GM18507 (cell line): ENCODE results near the gene CYB5R2.
"Not testable (repeated sequence)": the region's sequence is repeated elsewhere in the genome, so short reads cannot be mapped to it uniquely, and the experiment has no call there.

ENCODE experiments used
- DNase-seq: peaks from one replicate; pipeline ENCODE4 v3.0.0; 2011; ENCODE audit warnings: low read depth; ENCODE audit not compliant: insufficient read length; ENCODE audit errors: extremely low spot score
- FAIRE-seq: peaks from 2 replicates; lab custom pipeline; 2011; peaks lifted over from hg19 to GRCh38; lab: Jason Lieb, UNC

Gene CYB5R2

DNA sequence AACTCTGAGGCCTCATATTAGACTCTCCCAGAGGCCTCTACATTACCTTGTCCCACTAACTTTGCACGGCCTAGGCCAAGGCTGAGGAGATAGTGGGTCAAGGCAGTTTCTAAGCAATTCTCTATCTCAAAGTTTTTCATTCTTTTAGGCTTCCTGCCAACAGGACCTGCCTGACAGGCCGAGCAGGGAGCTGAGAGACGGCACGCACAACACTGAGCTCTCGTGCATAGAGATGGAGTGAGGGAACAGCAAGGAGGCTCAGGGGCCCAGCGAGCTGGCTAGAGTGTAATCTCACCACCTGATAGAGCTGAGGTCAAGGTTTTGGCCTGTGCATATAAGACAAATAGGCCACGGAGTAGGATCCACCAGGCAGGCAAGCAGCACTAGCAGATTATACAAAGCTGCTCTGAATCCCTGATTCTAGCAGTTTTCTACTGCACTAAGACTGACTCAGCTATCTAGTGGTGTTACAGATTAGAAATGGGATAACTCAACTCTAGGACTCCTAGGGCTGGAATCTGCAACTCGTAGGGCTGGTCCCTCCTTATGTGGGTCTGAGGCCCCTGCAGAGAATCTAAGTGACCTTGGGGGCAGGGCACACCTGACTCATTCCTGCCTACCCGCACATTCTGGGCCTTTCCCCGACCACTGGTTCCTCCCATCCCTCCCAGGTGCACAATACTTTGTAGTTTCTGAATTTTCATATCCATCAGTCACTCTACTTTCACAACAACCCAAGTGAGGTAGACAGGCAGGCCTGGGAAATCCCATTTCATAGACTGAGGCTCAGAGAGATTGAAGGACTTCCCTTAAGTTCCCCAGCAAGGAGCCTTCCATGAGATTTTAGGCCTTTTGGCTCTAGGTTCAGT is 1.7 kb downstream of the CYB5R2 start:
- FAIRE-seq (peak; percentile 51), DNase-seq (no peak)

DNA sequence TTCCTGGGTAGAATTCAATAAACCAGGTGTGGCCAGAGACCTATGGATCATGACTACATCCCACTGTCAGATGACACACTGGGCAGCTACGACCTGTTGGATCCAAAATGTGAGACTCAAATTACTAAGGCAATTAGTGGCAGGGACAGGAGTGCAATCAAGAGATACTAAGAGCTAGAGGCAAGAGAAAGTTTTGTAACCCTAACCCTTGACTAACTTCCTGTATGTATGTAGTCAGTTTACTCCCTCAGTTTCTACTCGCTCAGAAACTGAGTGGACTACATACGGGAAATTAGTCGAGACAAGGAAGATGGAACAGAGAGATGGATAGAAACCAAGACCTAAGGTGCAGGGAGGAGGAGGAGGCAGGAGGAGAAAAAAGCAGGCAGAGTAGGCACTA is 2.7 kb downstream of the CYB5R2 start:
- FAIRE-seq (no peak), DNase-seq (no peak)

DNA sequence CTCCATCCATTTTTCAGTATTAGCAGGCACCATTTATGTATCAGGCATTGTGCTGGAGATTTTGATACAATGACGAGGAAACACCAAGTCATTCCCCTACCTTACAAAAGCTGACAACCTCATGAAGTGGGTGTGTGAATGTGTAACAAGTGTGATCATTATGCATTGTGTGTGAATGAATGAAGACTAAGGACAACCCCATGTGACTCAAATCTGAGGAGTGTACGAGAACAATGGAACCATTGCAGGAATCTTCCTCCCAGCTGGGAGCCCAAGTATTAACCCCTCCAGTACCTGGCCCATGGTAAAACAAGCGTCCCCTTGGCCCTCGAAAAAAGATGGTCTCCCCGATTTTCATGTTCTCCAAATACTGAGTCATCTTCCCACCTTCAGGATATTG is 4.4 kb downstream of the CYB5R2 start:
- DNase-seq, result no peak
- FAIRE-seq, result no peak

DNA sequence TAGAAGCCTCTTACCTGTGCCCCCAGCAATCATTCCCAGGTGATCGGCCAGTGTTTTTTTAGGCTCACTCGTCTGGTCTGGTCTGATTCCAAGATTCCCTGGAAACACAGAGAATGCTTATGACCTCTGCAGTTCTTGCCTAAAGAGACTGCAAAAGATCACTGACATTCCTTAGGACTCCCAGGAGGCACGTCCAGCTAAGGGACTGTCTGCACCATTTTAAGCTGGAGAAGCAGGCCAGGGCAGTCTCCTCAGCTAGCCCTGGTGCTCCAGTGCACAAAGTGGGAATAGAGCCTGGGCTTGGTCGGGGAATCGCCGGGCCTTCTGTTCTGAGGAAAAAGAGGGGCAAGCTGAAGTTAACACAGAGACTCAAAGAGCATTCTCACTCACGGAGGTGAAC is 4.8 kb downstream of the CYB5R2 start:
- no peak for FAIRE-seq
- no peak for DNase-seq

DNA sequence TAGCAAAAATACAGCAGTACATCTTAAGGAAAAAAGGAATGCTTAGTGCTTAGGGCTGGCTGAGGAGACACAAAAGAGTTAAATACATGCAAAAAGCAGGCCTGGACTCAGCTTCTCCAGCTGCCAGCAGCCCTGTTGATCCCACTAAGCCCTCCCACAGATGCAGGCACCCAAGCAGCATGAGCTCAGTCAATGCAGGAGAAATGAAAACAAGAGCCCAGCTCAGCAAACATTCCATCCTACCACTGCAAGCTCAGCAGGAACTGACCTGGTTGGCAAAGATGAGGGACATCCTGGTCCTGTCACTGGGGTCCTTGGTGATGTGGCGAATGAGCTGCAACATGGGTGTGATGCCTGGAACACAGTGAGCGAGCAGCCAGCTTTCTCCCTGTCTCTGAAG is 5.8 kb downstream of the CYB5R2 start:
- no peak for FAIRE-seq
- no peak for DNase-seq

DNA sequence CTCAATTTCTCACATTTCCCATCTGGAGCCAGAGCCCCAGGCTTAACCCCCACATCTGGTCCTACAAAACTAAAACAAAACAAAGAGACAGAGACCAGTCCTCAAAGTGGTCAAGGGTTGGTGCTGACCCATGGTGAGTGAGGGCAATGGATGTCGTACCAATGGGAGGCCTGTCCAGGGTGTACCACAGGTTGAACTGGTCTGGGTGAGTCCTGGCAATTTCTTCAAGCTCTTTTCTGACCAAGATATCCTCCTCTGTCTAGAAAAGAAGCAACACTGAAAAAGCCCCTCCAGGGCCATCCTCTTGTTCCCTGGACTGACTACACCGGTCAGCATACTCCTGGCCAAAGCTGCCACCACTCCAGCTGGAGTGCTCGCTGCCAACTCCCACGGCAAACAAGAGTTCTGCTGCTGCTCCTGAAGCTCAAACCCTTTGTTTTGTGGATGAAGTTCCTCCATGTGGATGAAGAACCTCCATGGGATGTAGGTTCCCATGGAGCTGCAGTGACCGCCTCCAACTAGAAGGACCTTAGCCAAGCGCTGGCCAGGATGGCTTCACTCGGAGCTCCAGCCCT is 6.9 kb downstream of the CYB5R2 start:
- FAIRE-seq, result no peak
- DNase-seq, result no peak

DNA sequence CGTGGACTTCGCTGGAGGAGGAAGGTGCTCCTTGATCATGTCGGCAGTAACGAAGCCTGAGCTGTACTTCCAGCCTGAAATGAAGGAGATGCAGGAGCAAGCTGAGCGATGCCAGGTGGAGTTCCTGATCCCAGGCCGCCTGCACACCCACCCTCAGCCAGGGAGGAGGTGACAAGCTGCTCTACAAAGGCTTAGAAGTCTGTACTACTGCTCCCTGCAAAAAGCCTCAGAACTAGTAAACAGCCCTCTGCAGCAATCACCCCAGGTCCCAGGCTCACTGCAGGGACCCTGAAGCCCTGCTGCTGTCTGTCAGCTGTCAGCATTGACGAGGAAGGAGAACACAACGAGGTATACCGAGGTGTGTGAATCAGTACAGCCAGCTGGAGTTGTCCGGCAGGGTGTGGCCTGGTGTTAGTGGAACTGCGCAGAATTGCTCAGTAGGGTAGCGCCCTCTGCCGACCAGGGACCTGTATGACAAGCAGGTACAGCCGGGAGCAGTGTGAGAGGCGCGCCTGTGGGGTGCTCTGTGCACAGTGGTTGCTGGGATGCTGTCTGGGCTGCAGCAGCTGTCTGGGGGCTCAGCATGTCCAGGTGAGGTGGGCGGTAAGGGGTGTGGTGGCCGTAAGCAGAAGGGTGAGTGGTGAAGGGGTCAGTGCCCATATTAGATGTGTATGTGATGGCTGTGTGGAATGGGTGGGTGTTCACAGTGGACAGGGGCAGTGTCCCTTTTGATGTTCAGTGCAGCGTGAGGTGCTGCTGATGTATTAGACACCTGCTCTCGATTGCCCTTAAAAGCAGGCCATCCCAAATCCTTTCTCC is 7.6 kb downstream of the CYB5R2 start:
- FAIRE-seq, result peak; percentile 89

DNA sequence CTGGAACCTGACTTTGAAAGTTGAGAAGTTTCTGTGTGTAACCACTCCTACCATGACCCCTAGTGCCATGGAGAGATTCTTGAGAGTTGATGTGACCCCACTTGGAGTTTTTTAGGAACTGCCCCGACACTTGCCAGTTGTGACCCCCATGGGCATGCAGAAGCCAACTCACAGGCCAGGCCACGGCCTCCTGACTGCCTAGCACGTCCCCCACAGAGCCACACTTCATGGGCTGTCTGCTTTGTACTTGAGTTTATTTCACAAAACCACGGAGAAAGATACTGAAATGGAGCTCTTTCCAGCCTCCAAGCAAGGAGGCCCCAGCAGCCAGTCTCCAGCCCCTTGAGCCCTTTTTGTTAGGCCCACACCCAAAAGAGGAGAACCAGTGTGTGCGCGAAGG is 8.4 kb downstream of the CYB5R2 start:
- FAIRE-seq (no peak), DNase-seq (no peak)

More for the DNA sequence above, 7.6 kb downstream of the CYB5R2 start:
- peak; percentile 79 for DNase-seq

DNA sequence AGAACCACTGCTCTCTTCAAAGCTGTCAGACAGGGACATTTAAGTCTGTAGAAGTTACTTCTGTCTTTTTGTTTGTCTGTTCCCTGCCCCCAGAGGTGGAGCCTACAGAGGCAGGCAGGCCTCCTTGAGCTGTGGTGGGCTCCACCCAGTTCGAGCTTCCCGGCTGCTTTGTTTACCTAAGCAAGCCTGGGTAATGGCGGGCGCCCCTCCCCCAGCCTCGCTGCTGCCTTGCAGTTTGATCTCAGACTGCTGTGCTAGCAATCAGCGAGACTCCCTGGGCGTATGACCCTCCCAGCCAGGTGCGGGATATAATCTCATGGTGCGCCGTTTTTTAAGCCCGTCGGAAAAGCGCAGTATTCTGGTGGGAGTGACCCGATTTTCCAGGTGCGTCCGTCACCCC is 9.8 kb downstream of the CYB5R2 start:
- FAIRE-seq, DNase-seq: not testable (repeated sequence)

DNA sequence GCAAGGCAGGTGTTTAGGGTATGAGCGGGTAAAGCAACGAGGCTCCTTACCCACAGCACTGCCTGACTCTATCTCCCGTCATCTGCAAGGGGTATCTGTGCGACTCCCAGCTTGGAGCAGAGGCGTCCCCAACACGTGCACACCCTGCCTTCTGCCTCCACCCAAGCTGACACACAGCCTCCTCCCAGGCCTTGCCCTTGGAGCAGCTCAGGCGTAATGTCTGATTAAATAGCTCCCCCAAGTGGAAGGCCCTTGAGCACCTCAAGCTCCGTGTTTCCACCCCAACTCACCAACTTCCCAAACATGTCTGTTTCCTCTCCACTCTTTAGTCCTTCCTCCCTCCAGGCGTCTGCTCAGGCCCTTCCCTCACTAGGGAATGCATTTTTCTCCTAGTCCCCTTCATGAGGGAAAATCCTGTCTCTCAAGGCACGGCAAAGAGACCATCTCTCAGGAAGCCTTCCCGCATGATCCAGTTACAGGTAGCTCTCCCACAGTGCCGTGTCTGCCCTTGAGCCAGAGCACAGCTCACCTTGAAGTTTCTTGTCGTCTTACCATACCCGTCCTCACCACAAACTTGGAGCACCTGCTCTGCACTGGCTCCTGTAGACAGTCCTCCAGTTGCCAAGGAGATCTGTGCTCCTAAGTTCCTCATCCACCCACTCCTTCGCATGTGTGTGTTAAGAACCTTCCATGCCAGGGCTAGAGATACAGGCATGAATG is 15.8 kb downstream of the CYB5R2 start:
- FAIRE-seq (no peak), DNase-seq (no peak)

DNA sequence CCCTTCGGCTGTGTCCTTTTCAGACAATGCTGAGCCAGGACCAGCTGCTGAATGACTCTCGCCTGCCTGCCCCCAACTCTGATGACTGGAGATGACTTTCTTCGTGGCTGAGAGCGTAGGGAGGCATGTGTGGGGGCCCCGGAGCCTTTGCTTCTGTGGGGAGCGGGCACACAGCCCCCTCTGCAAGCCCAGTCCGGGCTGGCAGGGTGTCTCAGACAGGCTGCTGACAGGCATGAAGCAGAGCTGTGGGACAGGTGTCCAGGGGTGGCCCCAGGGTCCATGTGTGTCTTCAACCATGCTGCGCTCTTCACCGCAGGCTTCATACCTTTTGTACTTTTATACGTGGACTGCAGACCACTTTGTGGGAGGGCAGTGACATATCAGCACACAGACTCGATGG is 16.6 kb downstream of the CYB5R2 start:
- DNase-seq, result no peak
- FAIRE-seq, result no peak

DNA sequence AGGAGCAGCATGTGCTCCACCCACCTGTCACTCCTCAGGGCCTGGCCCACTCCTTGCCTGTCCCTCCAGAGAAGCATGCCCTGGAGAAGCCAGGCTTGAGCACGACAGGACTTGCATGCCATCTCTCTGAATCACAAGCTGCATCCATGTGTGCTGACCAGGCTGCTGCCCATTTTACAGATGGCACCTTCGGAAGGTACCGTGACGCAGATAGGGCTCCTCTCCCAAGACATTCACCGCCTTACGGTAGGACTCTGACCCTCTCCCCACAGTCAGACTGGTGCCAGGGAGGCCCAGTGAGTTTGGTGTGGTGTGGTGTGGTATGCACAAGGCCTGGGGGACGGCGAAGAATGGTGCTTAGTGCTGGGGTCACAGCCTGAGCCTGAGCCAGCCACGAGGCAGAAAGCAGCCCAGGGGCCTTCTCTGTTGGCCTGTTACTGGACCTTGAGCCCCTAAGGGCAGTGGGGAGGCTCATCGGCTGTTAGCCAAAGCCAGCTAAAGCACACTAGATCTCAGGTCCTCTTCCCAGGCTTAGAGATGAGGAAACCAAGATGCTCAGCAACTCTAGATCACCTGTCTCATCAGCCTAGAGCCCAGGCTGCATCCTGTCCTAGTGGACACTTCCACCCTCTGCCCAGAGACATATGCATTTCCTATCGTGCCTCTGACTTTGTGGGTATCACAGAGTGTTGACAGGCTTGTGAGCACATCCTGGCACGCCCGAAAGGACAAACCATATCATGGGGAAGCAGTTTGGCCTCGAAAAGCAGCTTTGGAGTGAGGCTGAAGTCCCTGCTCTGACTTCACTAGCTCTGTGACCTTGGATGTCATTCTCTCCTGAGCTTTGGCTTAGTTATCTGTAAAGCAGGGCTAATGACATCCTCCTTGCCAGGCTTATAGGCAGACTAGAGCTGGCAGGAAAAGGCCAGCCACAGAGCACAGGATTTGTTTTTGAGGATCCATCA is 17.8 kb downstream of the CYB5R2 start:
- FAIRE-seq, result no peak

DNA sequence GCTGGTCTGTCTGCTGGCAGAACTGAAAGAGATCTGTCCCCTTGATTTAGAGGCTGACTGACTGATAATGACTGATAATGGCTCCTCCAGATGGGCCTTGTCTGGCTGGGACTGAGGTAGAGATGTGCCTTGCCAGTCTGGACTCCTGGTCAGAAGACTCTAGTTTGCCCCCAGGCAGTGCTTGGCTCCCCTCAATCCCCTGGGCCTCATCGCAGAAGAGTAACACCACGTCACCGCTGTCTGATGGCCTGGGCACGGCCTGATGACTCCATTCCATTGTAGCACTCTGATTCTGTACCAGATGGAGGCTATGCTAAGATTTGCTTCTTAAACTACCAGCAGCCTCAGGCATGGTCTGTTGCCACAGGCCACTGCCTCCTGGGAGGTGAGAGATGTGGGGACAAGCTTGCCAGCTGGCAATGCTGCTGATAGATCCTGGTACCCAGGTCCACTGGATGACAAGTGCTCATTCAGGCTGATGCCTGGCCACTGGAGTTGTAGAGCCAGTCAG is 19.1 kb downstream of the CYB5R2 start:
- no peak for FAIRE-seq
- no peak for DNase-seq

More for the DNA sequence above, 17.8 kb downstream of the CYB5R2 start:
- DNase-seq, result no peak

DNA sequence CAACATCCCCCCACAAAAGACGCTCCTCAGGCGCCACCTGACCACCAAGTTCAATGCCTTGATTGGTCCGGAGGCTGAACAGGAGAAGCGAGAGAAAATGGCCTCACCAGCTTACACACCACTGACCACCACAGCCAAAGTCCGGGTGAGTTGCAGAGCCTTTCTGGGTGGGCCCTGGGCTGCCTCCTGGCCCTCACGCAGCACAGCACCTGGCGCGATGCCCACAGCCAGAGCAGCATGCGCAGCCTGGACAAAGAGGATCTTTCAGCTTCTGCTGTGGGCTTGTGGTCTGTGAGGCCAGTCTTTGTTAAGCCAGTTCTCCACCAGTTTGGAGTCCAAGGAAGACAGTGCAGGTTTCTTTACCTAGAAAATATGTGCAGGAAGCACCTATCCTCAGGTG is 21.6 kb downstream of the CYB5R2 start:
- FAIRE-seq, result no peak

DNA sequence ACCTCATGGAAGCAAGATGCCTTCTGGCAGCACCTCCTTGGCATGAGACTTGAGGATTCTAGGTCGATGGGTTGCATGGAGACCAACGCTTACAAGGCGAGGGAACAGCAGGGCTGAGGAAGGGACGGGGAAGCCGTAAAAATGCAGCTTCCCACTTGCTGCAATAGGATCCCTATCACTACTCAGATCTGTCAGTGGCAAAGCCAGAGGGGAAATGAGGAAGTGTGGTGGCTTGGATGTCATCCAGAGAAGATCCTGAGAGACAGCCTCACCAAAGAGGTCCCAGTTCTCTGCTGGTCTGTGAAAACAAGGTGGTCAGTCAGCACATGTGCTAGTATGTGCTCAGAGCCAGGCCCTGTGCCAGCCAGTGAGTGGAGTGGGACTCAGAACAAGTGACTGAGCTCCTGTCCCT is 22.2 kb downstream of the CYB5R2 start:
- no peak for FAIRE-seq
- no peak for DNase-seq

More for the DNA sequence above, 21.6 kb downstream of the CYB5R2 start:
- DNase-seq, result no peak

DNA sequence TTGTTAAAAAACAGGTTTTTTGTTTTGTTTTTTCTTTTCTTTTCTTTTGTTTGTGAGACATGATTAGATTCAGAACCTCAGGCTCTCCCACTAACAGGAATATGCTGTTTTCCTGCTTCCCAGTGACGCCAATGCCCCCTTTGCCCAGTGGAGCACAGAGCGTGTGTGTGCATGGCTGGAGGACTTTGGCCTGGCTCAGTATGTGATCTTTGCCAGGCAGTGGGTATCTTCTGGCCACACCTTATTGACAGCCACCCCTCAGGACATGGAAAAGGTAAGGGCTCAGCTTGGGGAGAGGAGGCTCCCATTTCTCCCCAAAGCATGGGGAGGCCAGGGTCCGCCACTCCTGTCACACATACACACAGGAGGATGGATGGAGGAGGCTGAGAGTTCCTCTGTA is 25.0 kb downstream of the CYB5R2 start:
- FAIRE-seq (no peak), DNase-seq (no peak)

DNA sequence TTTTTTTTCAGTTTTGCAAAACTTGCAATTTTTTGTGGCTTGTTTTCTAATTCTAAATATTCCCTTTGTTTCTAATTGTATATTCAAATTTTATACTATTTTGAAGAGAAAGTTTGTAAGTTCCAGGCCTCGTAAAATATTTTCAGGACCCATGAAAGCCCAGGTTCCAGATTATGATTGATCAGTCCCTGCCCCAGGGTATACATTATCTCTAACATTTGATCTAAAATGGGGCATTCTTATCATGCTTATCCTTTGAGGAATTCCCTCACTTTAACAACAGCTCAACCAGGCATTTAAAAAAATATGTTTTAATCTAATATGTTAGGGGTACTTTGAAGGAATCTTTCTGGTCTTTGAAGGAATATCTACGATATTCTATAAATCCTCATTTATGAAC is 26.4 kb downstream of the CYB5R2 start:
- FAIRE-seq (no peak), DNase-seq (no peak)

DNA sequence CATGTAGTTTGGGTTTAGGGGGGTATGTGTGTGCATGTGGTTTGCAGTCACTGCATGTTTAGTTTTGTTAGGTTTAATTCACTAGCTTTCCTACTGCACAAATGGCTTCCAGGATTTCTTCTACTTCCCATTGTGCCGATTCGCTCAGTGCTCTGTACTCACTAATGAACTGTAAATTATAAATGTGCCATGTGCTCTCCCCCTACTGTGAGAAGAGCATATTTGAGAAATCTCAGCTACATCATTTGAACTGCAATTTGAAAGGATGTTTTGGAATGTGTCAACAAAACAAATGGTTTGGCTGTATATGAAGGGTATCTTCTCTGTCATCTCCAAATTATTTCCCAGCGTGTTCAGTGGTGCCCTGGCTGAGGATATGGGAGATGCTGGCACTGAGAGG is 28.1 kb downstream of the CYB5R2 start:
- FAIRE-seq (no peak), DNase-seq (no peak)
